Neural cell (in vitro differentiated cells): ENCODE measurements around the gene TBC1D24.

Source experiments
- CTCF ChIP-seq: fragments of 450-650 bp; IDR thresholded peaks from 2 replicates; pipeline ENCODE4 v1.5.1; 2014; ENCODE audit warnings: antibody characterized with exemption, mild to moderate bottlenecking, moderate library complexity; ENCODE audit not compliant: poor library complexity, severe bottlenecking
- EZH2 ChIP-seq: fragments of 200-600, 300-800 bp; shearing (Covaris generic), sonication (generic); IDR thresholded peaks from 2 replicates; pipeline ENCODE4 v1.6.1; 2014; ENCODE audit warnings: antibody characterized with exemption, low read length, borderline replicate concordance, mild to moderate bottlenecking; ENCODE audit not compliant: insufficient read depth, poor library complexity, severe bottlenecking
- MXI1 ChIP-seq: fragments of 450-650 bp; conservative IDR thresholded peaks from 2 replicates; pipeline ENCODE4 v1.6.1; 2014; ENCODE audit warnings: antibody characterized with exemption, mild to moderate bottlenecking; ENCODE audit not compliant: poor library complexity, severe bottlenecking
- REST ChIP-seq: IDR thresholded peaks from 2 replicates; pipeline ENCODE4 v1.6.1; 2012; ENCODE audit warnings: borderline replicate concordance

GRCh38 chr16:2531696-2532493, 57.0 kb downstream of the TBC1D24 start:
- TF ChIP-seq CTCF (peak; percentile 7), MXI1 (peak; percentile 90), EZH2 (no peak), REST (peak; percentile 70)
